WTC11 (cell line): ENCODE measurements around the gene ARHGAP30.
A peak's percentile ranks its signal among the peaks of the same experiment; 100 is the strongest.

ENCODE experiments used
- ATF2 ChIP-seq: sonication (generic); formaldehyde crosslinking; IDR thresholded peaks from 2 replicates; pipeline ENCODE4 v1.8.1; 2022; ENCODE audit warnings: low read depth, missing genetic modification reagents, borderline replicate concordance
- ATF3 ChIP-seq: sonication (generic); formaldehyde crosslinking; conservative IDR thresholded peaks from 2 replicates; pipeline ENCODE4 v1.8.1; 2022; ENCODE audit warnings: mild to moderate bottlenecking, missing genetic modification reagents
- ATF6 ChIP-seq: sonication (generic); formaldehyde crosslinking; IDR thresholded peaks from 2 replicates; pipeline ENCODE4 v1.8.1; 2023; ENCODE audit warnings: mild to moderate bottlenecking, missing genetic modification reagents
- CTCF ChIP-seq: fragments of 200-600 bp; IDR thresholded peaks from 2 replicates; pipeline ENCODE4 v1.8.0; 2022; ENCODE audit warnings: antibody characterized with exemption
- FOXJ3 ChIP-seq: sonication (generic); formaldehyde crosslinking; IDR thresholded peaks from 2 replicates; pipeline ENCODE4 v1.9.0; 2021; ENCODE audit warnings: missing genetic modification reagents, mild to moderate bottlenecking, borderline replicate concordance
- GABPB1 ChIP-seq: sonication (generic); formaldehyde crosslinking; IDR thresholded peaks from 2 replicates; pipeline ENCODE4 v1.8.1; 2023; ENCODE audit warnings: mild to moderate bottlenecking, missing genetic modification reagents
- SP1 ChIP-seq: sonication (generic); formaldehyde crosslinking; conservative IDR thresholded peaks from 2 replicates; pipeline ENCODE4 v1.8.1; 2022; ENCODE audit warnings: missing genetic modification reagents
- USF2 ChIP-seq: sonication (generic); formaldehyde crosslinking; IDR thresholded peaks from 2 replicates; pipeline ENCODE4 v1.8.1; 2023; ENCODE audit warnings: mild to moderate bottlenecking, missing genetic modification reagents, moderate library complexity
- ZBTB43 ChIP-seq: sonication (generic); formaldehyde crosslinking; IDR thresholded peaks from 2 replicates; pipeline ENCODE4 v1.8.1; 2023; ENCODE audit warnings: mild to moderate bottlenecking, missing genetic modification reagents
- ZNF121 ChIP-seq: sonication (generic); formaldehyde crosslinking; IDR thresholded peaks from 2 replicates; pipeline ENCODE4 v1.8.0; 2023; ENCODE audit warnings: missing genetic modification reagents
- ZNF317 ChIP-seq: sonication (generic); formaldehyde crosslinking; IDR thresholded peaks from 2 replicates; pipeline ENCODE4 v1.8.1; 2023; ENCODE audit warnings: low read depth, mild to moderate bottlenecking, moderate library complexity, missing genetic modification reagents, borderline replicate concordance

GRCh38 chr1:161117759-161118581, 48.3 kb upstream of the ARHGAP30 start, which contains the start of the genes NIT1 and PFDN2:
- TF ChIP-seq ATF3 (CRISPR knock-in tag) (no peak), ATF2 (CRISPR knock-in tag) (no peak), CTCF (no peak), ZNF121 (CRISPR knock-in tag) (no peak), ZNF317 (CRISPR knock-in tag) (no peak), ZBTB43 (CRISPR knock-in tag) (no peak; the same call in 1 of the 2 replicates), GABPB1 (CRISPR knock-in tag) (peak; percentile 91), FOXJ3 (CRISPR knock-in tag) (no peak), SP1 (CRISPR knock-in tag) (peak; percentile 98), USF2 (CRISPR knock-in tag) (no peak), ATF6 (no peak)
